Measurements from ENCODE around the gene EMILIN2.
A peak's percentile ranks its signal among the peaks of the same experiment; 100 is the strongest.

EMILIN2 gene

DNA sequence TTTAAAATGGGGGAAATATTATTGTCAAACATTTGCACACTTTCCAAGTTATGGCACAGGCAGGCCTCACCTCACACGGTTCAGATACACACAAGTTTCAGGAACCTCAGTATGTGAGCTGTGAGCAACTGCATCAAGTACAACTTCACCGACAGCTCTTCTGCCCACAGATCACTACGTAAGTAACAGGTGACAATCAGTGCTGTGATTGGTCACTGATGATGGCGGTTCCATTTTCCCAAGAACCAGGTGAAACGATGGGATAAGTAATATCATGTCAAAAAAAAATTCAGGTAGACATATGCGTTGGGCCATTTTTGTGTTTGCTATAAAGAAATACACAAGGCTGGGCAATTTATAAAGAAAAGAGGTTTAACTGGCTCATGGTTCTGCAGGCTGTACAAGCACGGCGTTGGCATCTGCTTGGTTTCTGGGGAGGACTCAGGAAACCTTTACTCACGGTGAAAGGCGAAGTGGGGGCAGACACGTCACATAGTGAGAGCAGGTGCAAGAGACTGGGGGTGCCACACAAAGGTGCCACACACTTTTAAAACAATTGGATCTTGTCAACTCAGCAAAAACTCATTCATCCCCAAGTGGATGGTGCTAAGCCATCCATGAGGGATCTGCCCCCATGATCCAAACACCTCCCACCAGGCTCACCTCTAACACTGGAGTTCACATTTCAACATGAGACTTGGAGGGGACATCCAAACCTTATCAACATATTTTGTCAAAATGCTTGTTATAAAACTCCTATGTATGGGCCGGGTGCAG is 108.3 kb downstream of the EMILIN2 start:
- no peak for DNase-seq (ENCODE audit: low read depth in 2 of 2)

DNA sequence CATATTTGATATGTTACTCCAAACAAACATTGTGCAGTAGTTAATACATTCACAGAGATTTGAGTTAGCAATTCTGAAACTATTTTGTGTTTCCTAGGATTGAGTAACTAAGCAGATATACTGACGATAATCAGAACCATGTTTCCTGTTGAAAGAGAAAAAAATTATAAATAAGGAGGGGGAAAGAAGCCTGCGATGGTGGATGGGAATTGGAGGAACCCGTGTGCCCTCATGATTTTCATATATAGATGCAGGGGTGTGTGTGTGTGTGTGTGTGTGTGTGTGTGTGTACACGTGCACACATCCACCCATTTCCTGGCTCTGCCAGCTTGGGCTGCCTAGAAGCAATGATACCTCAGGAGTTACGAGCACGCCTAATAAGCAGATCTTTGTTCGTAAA is 109.2 kb downstream of the EMILIN2 start:
- no peak for DNase-seq (ENCODE audit: low read depth in 2 of 2)

GRCh38 chr18:2958819-2959298 is 112.1 kb downstream of the EMILIN2 start:
- peak in 1 of 2 donors; percentile 48 for DNase-seq (ENCODE audit: low read depth in 2 of 2)

DNA sequence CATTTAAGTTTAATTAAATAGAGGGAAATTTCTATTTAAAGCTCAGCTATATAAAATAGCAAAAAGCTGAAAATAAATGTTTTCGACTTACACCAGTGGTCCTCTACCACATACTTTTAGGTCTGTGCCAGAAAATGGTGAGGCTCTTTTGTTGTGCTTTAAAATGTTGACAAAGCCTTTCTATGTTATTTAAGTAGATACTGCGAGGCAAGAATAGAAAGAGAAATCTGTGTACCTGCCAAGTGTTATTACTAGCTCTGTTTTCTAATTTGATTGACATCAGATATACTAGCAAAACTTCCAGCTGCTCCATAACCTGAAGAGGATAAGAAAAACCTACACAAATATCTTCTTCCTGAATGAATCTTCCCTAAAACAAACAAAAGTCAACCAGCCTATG is 112.5 kb downstream of the EMILIN2 start:
- DNase-seq (ENCODE audit: low read depth in 2 of 2), result no peak

- DNase-seq (ENCODE audit: low read depth in 2 of 2), result no peak
Observed at GRCh38 chr18:2960983-2961696, 114.3 kb downstream of the EMILIN2 start.

GRCh38 chr18:2961821-2962220 is 115.0 kb downstream of the EMILIN2 start:
- no peak for DNase-seq (ENCODE audit: low read depth in 2 of 2)

DNA sequence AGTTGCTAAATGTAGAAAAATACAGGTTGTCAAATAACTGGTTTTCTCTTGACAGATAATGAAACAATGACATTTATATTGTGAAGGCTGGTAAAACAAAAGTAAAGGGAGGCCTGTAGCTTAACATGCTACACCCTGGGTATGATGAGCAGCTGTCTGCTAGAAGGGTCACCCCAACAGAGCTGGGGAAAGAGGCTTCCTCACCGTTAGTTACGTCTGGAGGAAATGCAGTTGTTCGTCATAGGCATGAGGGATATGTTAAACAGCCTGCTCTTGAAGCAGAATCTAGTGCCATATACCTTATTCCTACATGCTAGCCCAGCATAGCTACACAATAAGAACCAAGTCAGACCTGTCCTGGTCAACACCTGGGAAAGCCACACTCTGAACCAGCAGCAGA is 116.2 kb downstream of the EMILIN2 start:
- no peak for DNase-seq (ENCODE audit: low read depth in 2 of 2)

DNA sequence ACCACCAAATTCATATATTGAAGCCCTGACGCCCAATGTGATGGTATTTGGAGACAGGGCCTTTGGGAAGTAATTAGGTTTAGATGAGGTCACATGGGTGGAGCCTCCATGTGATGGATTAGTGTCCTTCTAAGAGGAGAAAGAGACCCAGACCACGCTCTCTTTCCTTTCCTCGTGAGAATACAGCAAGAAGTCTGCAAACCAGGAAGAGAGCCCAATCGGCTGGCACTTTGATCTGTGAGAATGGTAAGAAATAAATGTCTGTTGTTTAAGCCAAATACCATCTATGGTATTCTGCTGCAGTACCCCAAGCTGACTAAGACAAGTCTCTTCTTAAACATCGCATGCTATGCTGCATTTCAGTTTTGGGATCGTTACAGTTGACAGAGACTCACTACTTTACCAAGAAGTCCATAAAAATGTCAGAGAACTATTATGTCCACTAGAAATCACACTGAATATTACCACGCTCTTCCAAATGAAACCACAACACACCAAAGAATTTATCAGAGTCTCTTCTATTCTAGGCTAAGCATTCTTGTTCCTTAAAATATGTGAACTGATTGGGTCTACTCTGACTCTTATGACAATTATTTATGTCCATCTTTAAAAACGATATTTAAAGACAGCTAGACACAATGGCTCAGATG is 117.7 kb downstream of the EMILIN2 start:
- no peak for DNase-seq (ENCODE audit: low read depth in 2 of 2)

All from stimulated activated CD8-positive, alpha-beta memory T cell treated with anti-CD3 and anti-CD28 coated beads, Interleukin-7, amount 100 ng/mL, for 4 hours (primary cell).